ENCODE results near the gene RBP3. TPM values are rescaled to one million over a fixed set of nuclear protein-coding genes. Genes with fewer than 3 reads are reported as not detected.

RBP3 gene
- total RNA-seq, 2 donors from 2014 or later: not detected

GRCh38 chr10:47332946-47333345, 15.2 kb upstream of the RBP3 start:
- Mint-ChIP-seq H3K4me3 (no peak overlapping the region), H3K36me3 (ENCODE audit: low read depth) (no peaks in the 10 kb centered on the region), H3K4me1 (no peaks in the 10 kb centered on the region), H3K27me3 (ENCODE audit: insufficient read depth) (peaks cover 5% of the 10 kb centered on the region), H3K9me3 (no peaks in the 10 kb centered on the region), H3K27ac (no peak overlapping the region)
- no peaks in the 10 kb centered on the region for H3K27me3 ChIP-seq (ENCODE audit: control insufficient read depth, insufficient read depth, low read length, poor library complexity, severe bottlenecking)
- H3K9me3 ChIP-seq (ENCODE audit: control insufficient read depth, low read length): no peaks in the 10 kb centered on the region
- H3K9ac ChIP-seq (ENCODE audit: extremely low read depth, low read length, poor library complexity, severe bottlenecking): no peak overlapping the region
- TF ChIP-seq CTCF (conservative IDR thresholded peaks at IDR 0.05): no peak
- no peaks in the 10 kb centered on the region for H3K4me1 ChIP-seq (ENCODE audit: control insufficient read depth, insufficient read depth, low read length)
- H3K27ac ChIP-seq (ENCODE audit: low read depth, low read length): no peak overlapping the region
- H3K36me3 ChIP-seq (ENCODE audit: control insufficient read depth, insufficient read depth, low read length): no peaks in the 10 kb centered on the region
- no peak overlapping the region for H3K4me3 ChIP-seq (ENCODE audit: low read length)
- 91 to 92% methylated on average over 3 of the region's 3 CpGs for WGBS, 2 experiments (ENCODE audit: insufficient coverage in 1 of 2, insufficient read length in 1 of 2)
- no peak for DNase-seq

- 79% methylated on average over 6 of the region's 6 CpGs; no CpG with 5 or more reads in 1 of the 2 experiments for WGBS, 2 experiments (ENCODE audit: insufficient coverage in 1 of 2, insufficient read length in 1 of 2)
- no peaks in the 10 kb centered on the region for H3K4me1 Mint-ChIP-seq
Observed at GRCh38 chr10:47333532-47333931, 14.6 kb upstream of the RBP3 start.

GRCh38 chr10:47334466-47335295, 13.5 kb upstream of the RBP3 start:
- H3K4me1 ChIP-seq (ENCODE audit: control insufficient read depth, insufficient read depth, low read length): no peaks in the 10 kb centered on the region
- no peaks in the 10 kb centered on the region for H3K36me3 ChIP-seq (ENCODE audit: control insufficient read depth, insufficient read depth, low read length)
- Mint-ChIP-seq H3K9me3 (no peaks in the 10 kb centered on the region), H3K27me3 (ENCODE audit: insufficient read depth) (peaks cover 5% of the 10 kb centered on the region), H3K27ac (no peak overlapping the region), H3K4me3 (no peak overlapping the region), H3K36me3 (ENCODE audit: low read depth) (no peaks in the 10 kb centered on the region), H3K4me1 (no peaks in the 10 kb centered on the region)
- 87 to 97% methylated on average over 3 to 8 of the region's 8 CpGs for WGBS, 2 experiments (ENCODE audit: insufficient coverage in 1 of 2, insufficient read length in 1 of 2)
- H3K27ac ChIP-seq (ENCODE audit: low read depth, low read length): no peak overlapping the region
- TF ChIP-seq CTCF (conservative IDR thresholded peaks at IDR 0.05): no peak
- no peak overlapping the region for H3K9ac ChIP-seq (ENCODE audit: extremely low read depth, low read length, poor library complexity, severe bottlenecking)
- no peaks in the 10 kb centered on the region for H3K9me3 ChIP-seq (ENCODE audit: control insufficient read depth, low read length)
- no peak for DNase-seq
- H3K27me3 ChIP-seq (ENCODE audit: control insufficient read depth, insufficient read depth, low read length, poor library complexity, severe bottlenecking): no peaks in the 10 kb centered on the region
- H3K4me3 ChIP-seq (ENCODE audit: low read length): no peak overlapping the region

More at GRCh38 chr10:47333532-47333931, 14.6 kb upstream of the RBP3 start:
- H3K9ac ChIP-seq (ENCODE audit: extremely low read depth, low read length, poor library complexity, severe bottlenecking): no peak overlapping the region
- H3K27ac Mint-ChIP-seq: no peak overlapping the region
- no peak overlapping the region for H3K4me3 Mint-ChIP-seq
- H3K4me3 ChIP-seq (ENCODE audit: low read length): no peak overlapping the region
- no peak for TF ChIP-seq CTCF (conservative IDR thresholded peaks at IDR 0.05)
- no peak for DNase-seq
- H3K27me3 Mint-ChIP-seq (ENCODE audit: insufficient read depth): peaks cover 5% of the 10 kb centered on the region
- H3K36me3 Mint-ChIP-seq (ENCODE audit: low read depth): no peaks in the 10 kb centered on the region
- no peaks in the 10 kb centered on the region for H3K9me3 Mint-ChIP-seq
- no peaks in the 10 kb centered on the region for H3K9me3 ChIP-seq (ENCODE audit: control insufficient read depth, low read length)
- no peaks in the 10 kb centered on the region for H3K27me3 ChIP-seq (ENCODE audit: control insufficient read depth, insufficient read depth, low read length, poor library complexity, severe bottlenecking)
- H3K27ac ChIP-seq (ENCODE audit: low read depth, low read length): no peak overlapping the region
- H3K36me3 ChIP-seq (ENCODE audit: control insufficient read depth, insufficient read depth, low read length): no peaks in the 10 kb centered on the region
- no peaks in the 10 kb centered on the region for H3K4me1 ChIP-seq (ENCODE audit: control insufficient read depth, insufficient read depth, low read length)

All from endodermal cell (in vitro differentiated cells).